Left cardiac atrium (tissue), 4 donors: ENCODE data around the gene TMED8. TPM values are rescaled to one million over a fixed set of nuclear protein-coding genes. Genes with fewer than 3 reads are reported as not detected.
"Not testable (repeated sequence)": the region's sequence is repeated elsewhere in the genome, so short reads cannot be mapped to it uniquely, and the experiment has no call there.

Experiments
- ATAC-seq, 2 donors: fragments of 200-7000 bp; cut with Tn5 transposase; one replicate each; pipeline ENCODE4 v1.9.1; 2020; ENCODE audit warnings: mild to moderate bottlenecking in 2 of 2, moderate library complexity in 2 of 2
- DNase-seq: peaks from one replicate; pipeline ENCODE4 v3.0.0-alpha.2; 2020
- intact Hi-C, 2 donors: fragments of 100-400 bp; cut with DNase I; formaldehyde crosslinking; loops; one replicate each; pipeline versions ENCODE4 v1.14.1 to v1.15.1; 2022 to 2023
- total RNA-seq, 2 donors: library from RNA; stranded (reverse); fragmentation: NEBNext Ultra II Directional; extraction: Animal tissue kit (Norgen Biotek cat#: 25700); gene quantifications; one replicate each; pipeline ENCODE4 v1.2.1, GENCODE V29; 2021
- donor health status: DM: no; HTN: yes; CAD: no.
- donor health status: DM: no; HTN: yes; CAD: no; lungs with severe emphysema.
- donor health status: DM: yes; HTN: yes; CAD: no.
- donor health status: Dilated cardiomyopathy.

Gene TMED8
- total RNA-seq, 2 donors from 2014 or later, result 5.9 to 6.7 TPM

DNA sequence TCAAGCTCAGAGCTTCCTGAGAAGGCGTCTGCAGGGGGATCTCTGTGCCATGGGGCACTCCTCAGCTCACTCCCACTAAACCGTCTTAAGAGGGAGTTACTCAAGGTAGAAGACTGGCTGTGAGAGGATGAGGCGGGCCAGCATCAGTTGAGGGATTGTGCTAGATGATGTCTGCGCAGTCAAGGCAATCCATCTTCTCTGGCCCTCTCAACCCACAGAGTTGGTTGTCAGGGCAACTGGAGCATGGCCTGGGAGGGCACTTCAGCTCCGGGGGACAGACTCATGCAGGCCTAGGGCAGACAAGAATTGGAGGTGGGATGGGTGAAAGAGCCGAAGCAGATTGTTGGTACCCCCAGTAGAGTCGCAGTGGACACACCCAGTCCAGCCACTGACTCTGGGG lies 47.0 kb downstream of the TMED8 start:
- ATAC-seq (no peak), DNase-seq (no peak)
- intact Hi-C loops, result no loop called here

DNA sequence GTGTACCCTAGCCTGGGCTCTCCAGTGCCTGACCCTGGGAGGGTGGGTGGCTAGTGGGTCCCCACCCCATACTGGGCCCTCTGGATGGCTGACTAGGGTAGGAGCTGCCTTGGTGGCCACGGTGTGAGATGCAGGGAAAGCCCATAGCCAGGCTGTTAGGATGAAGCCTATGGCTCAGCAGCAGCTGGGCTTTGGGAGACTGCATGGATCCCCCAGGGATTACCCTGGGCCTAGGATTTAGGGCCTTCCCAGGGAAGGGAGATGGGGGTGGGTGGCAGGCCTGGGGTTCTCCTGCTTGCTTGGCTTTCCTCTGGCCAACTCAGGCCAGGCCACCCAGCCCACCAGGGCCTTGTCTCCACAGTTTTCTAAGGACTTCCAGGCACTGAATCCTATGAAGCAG lies 49.8 kb downstream of the TMED8 start:
- intact Hi-C loops, result no loop called here
- no peak for DNase-seq
- no peak for ATAC-seq

DNA sequence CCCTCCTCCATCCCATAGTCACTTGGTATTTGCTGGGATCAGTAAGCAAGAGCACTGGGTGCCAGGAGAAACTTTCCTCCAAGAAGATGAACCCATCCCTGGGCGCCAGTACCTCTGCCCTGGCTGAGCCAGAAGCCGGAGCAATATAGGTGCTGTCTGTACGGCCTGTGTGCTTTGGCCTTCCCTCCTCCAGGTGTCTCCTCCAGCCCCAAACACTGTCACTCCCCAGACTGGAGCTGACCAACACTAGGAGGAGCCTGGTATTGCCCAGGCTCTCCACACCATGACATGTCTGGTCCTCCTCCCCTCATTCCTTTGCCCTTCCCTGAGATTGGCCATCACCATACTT lies 51.2 kb downstream of the TMED8 start:
- ATAC-seq, result no peak
- intact Hi-C loops, result no loop called here

DNA sequence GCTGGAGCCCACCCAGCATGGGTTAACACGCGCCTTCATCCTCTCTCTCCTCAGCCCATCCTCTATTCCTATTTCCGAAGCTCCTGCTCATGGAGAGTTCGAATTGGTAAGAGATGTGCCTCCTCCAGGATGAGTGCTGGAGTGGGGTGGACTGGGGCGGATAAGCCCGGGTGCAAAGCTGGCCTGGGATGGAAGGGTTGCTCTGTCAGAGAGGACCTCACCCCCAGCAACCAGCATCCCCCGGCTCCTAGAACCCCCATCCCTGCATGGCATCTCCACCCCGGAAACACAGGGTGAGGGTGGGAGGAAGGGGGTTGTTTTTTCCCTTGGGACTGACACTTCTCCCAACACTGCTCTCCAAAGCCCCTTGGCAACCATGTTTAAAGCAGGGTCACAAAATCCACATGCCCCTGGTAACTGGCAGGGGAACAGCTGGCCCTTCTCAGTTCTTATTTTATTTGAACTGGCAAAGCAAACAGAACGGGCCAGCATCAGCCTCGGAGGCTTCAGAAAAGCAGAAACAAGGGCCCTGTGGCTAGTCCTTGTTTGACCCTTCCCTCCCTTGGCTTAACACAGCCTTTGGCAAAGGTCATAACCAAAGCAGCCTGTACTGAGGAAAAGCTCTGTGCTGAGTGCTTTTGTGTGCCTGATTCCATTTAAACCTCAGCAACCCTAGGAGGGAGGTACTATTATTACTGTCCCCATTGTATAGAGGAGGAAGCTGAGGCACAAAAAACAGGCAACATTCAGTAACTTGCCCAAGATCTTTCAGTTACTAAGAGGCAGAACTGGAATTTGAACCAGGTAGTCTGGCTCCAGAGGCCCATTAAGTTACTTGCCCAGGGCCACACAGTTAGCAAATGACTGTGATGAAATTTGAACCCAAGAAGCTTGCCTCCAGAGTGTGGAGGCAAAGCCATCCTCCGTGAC lies 51.8 kb downstream of the TMED8 start:
- intact Hi-C loops, result no loop called here
- DNase-seq, result no peak
- ATAC-seq, result no peak

More for the DNA sequence above, 51.2 kb downstream of the TMED8 start:
- no peak for DNase-seq

DNA sequence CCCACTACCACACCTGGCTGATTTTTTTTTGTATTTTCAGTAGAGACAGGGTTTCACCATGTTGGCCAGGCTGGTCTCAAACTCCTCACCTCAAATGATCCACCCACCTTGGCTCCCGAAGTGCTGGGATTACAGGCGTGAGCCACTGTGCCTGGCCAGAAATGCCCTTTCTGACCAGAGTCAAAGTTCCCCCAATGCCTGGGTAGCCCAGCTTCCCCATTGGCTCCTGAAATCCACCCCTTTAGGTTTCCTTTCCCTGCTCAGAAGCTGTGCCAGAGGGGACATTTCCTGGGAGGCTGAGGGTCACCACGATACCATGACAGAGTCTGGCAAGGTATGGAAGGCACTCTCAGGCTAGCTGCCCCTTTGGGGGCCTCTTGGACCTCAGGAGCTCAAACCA lies 52.6 kb downstream of the TMED8 start:
- DNase-seq (no peak), ATAC-seq (no peak)
- intact Hi-C loops, result no loop called here

DNA sequence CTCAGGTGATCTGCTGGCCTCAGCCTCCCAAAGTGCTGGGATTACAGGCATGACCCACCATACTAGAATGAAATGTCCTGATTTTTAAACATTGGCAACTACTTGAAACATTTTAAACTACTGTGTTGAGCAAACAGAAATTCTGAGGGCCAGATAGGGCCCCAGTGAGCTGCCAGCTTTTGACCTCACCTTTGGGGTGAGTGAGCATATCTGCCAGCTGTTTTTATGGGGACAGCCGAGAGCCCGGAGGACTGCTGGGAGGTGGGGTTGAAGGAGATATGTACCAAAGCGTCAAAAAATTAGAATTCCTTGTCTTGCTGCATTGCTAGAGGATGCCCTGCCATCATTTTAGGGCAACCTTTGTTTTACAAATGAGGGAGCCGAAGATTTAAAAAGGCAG lies 53.3 kb downstream of the TMED8 start:
- no peak for ATAC-seq
- intact Hi-C loops, result no loop called here
- DNase-seq, result no peak

DNA sequence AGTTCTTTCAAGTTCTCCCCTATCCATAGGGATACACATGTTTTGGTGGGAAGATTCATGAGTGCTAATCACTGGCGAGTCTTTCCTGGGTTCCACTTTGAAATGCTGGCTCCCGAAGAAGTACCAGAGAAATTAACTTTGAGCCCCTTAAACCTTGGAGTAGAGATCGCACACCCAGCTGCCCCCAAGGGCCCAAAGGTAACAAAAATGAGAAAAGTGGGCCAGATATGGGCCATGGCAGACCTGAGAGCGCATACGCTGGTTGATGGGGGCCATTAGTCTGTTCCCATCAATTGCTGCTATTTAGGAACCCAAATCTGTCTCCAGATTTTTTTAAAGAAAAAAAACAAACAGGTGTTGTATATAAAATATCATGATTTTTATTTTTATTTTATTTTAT lies 53.9 kb downstream of the TMED8 start:
- ATAC-seq, result no peak
- DNase-seq, result no peak
- intact Hi-C loops, result no loop called here

DNA sequence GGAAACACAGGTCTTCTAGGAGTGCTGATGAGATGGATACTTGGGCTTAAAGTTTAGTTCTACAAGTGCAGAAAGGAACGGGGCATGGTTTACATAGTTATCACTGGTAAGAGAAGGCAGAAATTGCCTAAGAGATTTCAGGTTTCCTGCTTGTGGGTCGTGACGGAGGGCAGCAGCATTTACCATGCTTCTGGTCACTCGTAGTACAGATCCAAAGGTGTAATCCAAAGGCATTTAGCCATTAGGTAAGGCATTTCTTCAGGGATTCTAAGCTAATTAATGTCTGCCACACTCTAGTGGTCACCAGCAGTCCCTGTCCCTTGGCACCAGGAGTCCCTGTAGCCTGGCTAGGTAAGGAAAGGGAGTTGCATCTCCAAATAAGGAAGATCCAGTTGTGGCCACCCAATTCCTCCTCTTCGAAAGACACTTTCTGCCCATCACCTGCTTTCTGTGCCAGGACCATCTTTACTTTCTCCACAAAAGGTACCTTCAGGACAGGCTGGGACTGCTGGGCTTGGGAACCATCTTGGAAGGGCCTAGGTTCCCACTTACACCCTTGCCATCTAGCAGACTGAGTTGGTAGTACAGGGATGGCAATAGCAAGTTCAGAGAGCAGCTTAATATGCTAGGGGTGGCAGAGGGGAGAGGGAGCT lies 54.5 kb downstream of the TMED8 start:
- ATAC-seq (no peak), DNase-seq (no peak)
- intact Hi-C loops, result no loop called here

DNA sequence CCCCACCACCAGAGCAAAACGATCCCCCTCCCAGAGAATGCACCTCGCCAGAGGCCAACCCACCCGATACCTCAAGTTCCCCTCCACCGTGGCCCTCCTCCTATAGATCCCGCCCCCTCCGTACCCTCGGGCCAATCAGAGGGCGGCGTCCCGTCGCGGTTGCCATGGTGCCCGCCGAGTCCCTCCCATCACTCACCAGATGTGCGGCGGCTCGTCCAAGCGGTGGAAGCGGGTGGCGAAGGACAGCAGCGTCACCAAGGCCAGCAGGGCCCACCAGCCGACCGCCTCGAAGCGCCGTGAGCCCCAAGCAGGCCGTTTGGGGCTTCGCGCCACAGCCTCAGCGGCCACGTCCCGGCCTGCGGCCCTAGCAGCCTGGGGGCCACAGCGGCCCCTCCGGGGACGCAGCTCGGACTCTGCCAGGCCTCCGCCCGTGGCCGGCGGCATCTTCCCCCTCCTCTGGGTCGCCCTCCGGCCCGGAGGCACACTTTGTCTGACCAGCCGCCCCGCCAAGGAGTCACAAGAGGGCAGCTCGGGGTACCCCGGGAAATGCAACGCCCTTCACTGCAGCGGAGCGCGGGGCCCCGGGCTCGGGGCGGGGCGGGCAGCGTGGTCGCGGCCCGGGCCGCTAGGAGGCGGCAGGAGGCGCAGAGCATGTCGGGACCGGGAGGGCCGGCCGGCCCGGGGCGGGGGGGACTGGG lies 56.5 kb downstream of the TMED8 start, which contains the start of gene POMT2:
Gene POMT2, minus strand, starts transcription at position 646 of the 698 bp plus-strand sequence. Its CDS starts 202 bp downstream, at position 444.
- intact Hi-C loops, result loop anchor here in 1 of 2 donors (2.0 kb wide), 1 partner anchor 56 kb away; the partner anchor contains the start of genes SAMD15 and TMED8
- DNase-seq, result peak; percentile 96

DNA sequence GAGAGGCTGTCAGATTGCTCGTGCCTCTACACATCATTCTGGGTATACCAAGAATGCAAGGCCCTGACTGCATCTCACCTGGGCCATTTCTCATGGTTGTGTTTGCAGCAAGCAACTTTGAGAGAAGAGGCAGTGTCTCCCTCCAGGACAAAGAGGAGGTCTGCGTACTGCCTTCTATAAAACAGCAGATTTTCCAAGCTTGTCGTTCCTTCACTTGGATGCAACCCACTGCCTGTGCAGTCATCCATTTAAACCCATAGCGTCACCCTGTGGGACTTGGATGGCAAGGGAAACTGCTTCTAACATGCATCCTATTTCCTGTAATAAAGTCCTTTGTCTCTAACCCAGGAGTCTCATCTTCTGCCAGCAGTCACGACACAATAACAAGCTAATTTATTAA lies 57.5 kb downstream of the TMED8 start:
- intact Hi-C loops, result loop anchor here (5.0 to 10.0 kb wide), 4 partner anchors 165 to 447 kb away; no protein-coding TSS in a partner anchor
- ATAC-seq (no peak), DNase-seq (no peak)

More for the DNA sequence above, 56.5 kb downstream of the TMED8 start, which contains the start of gene POMT2:
- peak; percentile 87 to 89 for ATAC-seq

DNA sequence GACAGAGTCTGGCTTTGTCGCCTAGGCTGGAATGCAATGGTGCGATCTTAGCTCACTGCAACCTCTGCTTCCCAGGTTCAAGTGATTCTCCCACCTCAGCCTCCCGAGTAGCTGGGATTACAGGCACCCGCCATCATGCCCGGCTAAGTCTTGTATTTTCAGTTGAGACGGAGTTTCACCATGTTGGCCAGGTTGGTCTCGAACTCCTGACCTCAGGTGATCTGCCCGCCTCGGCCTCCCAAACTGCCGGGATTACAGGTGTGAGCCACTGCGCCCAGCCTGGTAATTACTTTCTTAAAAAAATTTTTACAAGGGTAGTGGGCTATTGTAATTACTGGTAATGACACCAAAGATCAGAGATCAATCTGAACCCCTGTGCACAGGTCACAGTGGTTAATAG lies 58.1 kb downstream of the TMED8 start:
- DNase-seq, ATAC-seq: not testable (repeated sequence)
- intact Hi-C loops, result loop anchor here (5.0 to 10.0 kb wide), 4 partner anchors 164 to 446 kb away; no protein-coding TSS in a partner anchor

DNA sequence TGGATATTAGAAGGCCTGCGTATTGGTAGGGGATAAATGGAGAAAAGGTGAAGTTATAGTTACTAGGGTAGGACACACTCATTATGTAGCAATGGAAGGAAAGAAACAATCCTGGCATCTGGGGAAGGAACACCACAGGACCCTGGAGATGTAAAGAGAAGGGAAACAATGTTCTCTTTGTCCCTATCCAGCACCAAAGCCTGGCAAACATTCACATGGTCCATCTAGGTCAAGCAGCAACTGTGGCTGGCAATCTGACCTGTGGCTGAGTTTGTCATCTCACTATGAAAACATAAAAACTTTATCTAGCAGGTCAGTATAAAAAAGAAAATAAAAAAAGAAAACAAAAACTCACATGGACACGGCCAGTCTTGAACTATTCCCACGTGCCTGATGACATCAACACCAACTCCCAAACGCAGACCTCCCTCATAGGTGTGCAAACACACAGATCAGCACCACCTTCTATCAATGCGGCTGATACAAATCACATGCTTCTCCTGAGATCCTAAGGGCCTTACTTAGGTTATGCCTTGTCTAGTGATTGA lies 58.8 kb downstream of the TMED8 start:
- intact Hi-C loops, result loop anchor here (5.0 to 10.0 kb wide), 4 partner anchors 163 to 446 kb away; no protein-coding TSS in a partner anchor
- ATAC-seq (no peak), DNase-seq (no peak)

DNA sequence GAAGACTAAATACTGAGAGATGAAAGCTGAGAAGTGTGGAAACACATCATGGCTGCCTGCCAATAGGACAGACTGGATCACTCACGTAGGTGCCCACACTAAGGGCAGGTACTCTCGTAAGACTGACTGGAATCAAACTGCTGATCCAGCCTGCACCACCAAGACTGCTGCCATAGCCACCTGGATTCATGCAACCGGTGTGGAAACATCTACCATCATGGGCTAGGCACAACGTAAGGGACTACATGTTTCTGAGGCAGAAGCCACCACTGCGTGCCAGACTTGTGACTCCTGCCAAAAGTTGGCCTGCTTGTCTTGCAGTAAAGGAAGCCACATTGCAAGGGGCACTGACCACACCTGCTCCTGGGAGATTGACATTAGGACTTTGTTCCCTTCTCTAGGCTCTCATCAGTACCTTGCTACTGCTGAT lies 60.0 kb downstream of the TMED8 start:
- no peak for DNase-seq
- intact Hi-C loops, result loop anchor here (5.0 to 10.0 kb wide), 4 partner anchors 162 to 445 kb away; no protein-coding TSS in a partner anchor
- ATAC-seq, result no peak

DNA sequence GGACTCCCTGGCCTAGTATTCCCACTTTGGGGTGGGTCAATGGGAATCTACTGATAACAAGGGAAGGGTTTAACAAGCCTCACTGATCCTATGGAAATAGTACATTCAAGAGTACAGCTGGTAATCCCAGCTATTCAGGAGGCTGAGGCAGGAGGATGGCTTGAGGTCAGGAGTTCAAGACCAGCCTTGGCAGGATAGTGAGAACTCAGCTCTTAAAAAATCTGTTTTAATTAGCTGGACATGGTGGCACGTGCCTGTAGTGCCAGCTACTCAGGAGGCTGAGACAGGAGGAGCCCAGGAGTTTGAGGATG lies 60.7 kb downstream of the TMED8 start:
- ATAC-seq (no peak), DNase-seq (no peak)
- intact Hi-C loops, result loop anchor here (5.0 to 10.0 kb wide), 4 partner anchors 161 to 444 kb away; no protein-coding TSS in a partner anchor

DNA sequence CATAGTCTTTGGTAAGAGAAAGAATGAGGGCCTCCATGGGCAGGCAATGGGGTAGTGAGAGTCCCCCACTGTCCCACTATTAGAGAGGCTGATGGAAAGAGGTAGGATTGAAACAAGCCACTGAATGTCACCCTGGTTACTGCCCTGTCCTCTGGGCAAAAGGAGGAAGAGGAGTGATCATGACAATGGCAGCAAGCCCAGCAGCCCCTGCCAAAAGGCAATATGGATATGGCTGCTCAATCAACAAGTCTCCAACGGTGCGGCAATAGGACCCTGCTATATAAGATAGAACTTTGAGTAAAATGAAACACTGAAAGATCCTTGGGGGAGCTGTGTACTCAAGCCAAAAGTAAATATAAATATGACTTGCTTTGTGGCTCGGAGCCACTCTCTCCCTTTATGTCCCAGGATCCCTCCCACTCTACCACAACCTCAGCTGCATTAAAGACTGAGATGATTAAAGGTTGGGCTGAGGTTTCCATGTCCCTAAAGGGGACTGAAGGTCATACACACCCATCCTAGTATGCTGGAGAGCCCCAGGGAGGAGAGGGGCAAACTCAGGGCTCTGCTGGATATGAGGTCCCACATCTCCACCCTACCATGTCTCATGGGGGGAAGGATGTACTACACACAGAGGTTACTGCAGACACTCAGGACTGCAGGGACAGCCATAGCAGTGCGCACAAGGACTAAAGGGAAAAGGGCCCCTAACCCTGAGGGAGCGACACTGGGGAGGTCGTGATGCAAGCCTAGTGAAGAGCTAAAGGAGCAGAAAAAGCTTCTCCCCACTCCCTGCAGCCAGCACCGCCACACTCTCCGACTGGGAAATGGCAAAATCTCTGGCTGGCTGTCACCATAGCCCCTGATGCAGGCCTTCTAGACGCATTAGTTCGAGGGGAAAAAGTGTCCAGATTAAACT lies 62.1 kb downstream of the TMED8 start:
- DNase-seq (no peak), ATAC-seq (no peak)
- intact Hi-C loops, result loop anchor here (5.0 to 10.0 kb wide), 4 partner anchors 160 to 442 kb away; no protein-coding TSS in a partner anchor

DNA sequence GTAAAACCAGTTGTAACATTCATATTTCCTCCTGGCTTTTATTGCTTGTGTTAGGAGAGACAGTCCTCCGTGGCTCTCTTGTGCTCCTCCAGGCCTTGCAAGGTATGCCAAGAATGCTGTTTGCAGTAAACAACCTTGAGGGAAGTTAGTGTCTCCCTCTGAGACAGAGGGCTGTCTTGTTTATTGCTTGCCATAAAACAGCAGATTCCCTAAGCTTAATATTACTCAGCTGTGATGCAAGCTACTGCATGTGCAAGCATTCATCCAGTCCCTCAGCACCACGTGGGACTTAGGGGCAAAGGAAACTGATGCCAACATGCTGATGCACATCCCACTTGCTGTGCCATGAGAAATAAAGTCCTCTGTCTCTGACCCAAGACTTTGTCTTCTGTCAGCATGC lies 62.9 kb downstream of the TMED8 start:
- DNase-seq, result no peak
- intact Hi-C loops, result loop anchor here in 1 of 2 donors (10.0 kb wide), 1 partner anchor 159 kb away; no protein-coding TSS in a partner anchor
- no peak for ATAC-seq

DNA sequence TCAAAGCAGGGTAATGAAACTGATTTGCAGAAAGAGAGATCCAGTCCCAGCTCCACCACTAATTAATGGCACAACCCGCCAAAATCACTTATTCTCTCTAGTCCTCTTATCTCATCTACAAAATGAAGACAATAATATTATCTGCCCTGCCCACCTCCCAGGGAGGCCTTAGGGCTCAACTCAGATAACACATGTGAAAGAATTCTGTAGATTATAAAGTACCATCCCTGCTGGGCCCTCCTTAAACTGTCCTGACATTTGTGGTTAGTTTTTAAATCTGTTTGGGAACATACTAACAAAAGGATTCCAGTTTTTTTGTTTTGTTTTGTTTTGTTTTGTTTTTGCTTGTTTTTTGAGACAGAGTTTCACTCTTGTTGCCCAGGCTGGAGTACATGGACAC lies 63.5 kb downstream of the TMED8 start:
- DNase-seq, result no peak
- ATAC-seq, result no peak
- intact Hi-C loops, result loop anchor here in 1 of 2 donors (10.0 kb wide), 1 partner anchor 159 kb away; no protein-coding TSS in a partner anchor

DNA sequence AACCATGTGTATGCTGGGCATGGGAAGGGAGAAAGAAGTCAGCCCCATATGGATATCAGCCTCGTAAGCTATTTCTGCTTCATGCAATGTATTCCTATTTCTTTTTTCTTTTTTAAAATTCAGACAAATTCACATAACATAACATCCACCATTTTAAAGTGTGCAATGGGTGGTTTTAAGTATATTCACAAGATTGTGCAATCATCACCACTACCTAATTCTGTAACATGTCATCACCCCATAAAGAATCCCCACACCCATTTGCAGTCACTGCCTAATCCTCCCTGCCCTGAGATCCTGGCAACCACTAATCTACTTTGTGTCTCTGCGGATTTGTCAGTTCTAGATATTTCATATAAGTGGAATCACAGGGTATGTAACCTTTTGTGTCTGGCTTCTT lies 65.7 kb downstream of the TMED8 start:
- DNase-seq (no peak), ATAC-seq (no peak)
- intact Hi-C loops, result loop anchor here in 1 of 2 donors (10.0 kb wide), 1 partner anchor 156 kb away; no protein-coding TSS in a partner anchor
